CD4-positive, alpha-beta T cell treated with Interleukin-4 for 1 hour (primary cell): Measurements from ENCODE around the gene RTN4R.
A peak's percentile ranks its signal among the peaks of the same experiment; 100 is the strongest.

Experiments
- DNase-seq, 2 donors: peaks; one replicate each; pipeline ENCODE4 v3.0.0-alpha.2; 2020 to 2022

The RTN4R gene

GRCh38 chr22:20211997-20212753 is 55.9 kb downstream of the RTN4R start:
- DNase-seq, result no peak

GRCh38 chr22:20211409-20211996 is 56.6 kb downstream of the RTN4R start:
- no peak for DNase-seq

GRCh38 chr22:20210473-20211059 is 57.6 kb downstream of the RTN4R start:
- DNase-seq, result no peak

GRCh38 chr22:20209761-20210250 is 58.3 kb downstream of the RTN4R start:
- no peak for DNase-seq

DNA sequence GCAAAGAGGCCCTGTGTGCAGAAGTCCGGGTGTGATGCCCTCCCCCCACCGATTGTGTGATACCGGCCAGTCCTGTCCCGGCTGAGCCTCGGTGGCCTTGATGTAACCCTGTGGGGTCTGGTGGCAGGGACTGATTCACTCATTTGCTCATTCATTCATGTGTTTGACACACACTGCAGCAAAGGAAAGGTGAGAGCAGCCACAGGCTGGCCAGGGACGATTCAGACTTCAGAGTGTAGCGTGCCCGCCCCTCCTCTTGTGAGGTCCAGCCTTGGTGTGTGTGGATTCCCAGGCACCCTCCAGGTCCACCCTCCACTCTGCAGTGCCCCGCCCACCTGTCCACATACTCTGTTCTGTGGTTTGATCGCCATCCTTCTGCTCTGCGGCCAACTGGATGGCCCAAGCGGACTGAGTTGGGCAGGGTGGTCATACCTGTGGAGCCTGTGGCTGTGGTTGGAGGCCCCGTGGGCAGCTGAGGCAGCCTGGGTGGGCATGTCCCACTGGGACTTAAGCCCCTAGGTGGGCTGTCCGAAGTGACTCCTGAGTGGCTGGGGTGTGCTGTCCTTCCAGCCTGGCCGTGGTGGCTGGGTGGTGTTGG is 59.3 kb downstream of the RTN4R start:
- no peak for DNase-seq

- no peak for DNase-seq
These were observed 60.7 kb downstream of the RTN4R start for GRCh38 chr22:20207277-20208025.

DNA sequence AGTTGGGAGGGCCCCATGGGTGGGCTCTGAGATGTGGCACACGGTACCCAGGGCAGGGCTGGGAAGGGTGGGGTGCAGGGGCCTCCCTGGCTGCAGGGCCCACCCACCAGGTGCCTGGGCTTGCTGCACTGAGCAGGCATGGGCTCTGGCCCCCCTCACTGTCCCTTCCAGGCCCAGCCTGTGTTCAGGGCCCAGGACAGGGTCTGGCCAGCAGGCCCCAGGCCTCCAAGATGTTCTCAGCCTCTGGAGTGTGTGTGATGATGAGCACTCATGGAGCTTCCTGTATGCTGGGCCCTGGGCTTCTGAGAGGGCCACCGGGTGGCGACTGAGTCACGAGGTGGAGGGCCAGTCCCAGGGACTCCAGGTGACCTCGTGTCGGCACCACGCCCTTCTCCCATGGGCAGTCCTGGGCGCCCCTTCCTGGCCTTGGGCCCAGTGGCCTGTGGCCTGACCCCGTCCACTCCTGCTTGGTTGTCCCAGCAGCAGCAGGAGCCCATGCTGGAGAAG is 61.4 kb downstream of the RTN4R start:
- DNase-seq, result no peak

DNA sequence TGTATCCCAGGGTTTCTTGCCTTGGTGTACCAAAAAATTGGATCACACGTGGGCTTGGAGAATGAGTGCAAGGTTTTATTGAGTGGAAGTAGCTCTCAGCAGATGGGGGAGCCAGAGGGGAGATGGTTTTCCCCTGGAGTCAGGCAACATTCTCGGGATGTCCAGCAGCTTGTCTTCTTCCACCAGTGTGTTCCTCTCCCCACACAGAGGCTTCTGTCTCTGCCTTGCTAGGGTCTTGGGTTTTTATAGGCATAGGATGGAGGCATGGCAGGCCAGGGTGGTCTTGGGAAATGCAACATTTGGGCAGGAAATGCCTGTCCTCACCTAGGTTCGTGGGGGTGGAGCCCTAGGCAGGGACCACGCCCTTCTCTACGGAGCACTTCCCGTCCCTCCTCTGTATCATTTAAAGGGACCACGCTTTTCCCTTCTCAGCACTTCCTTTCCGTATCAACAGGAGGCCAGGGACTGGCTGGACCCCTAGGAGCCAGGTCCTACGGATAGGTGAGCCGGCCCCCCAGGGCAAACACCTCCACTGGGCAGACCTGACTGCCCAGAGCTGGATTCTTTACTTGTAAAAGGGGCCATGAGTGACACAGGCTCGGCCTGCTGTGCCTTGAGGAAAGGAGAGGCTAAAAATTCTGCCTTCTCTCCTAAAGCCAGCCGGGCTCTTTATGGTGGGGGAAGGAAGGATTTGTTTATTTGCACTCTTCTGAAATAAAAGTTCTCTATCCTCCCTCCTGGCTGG is 62.0 kb downstream of the RTN4R start:
- peak; percentile 75 for DNase-seq

DNA sequence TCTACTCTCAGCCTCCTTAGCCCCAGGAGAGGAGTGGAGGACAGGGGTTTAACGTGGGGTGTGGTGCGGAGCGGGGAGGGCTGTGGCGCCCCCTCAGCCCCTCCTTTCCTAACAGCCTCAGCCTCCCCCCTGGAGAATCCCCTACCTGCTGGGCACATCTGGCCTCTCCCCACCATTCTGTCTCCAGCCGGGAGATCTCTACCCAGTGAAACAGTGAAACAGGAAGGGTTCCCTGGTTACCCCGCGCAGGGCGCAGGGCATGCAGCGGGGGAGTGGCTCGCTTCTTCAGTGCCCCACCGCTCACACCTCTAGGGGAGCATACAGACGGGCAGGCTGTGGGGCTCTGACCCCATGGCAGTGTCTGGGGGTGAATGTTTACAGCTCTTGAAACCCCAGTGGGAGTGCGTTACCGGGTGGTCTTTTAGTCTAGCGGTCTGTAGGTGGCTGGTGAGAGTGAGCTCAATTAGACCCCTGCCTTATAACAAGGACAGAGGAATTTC is 62.6 kb downstream of the RTN4R start:
- no peak for DNase-seq

- DNase-seq, result no peak
These were observed 63.3 kb downstream of the RTN4R start for GRCh38 chr22:20204806-20205205.

GRCh38 chr22:20204311-20204710 is 63.8 kb downstream of the RTN4R start:
- DNase-seq, result no peak

- DNase-seq, result no peak
These were observed 64.4 kb downstream of the RTN4R start for GRCh38 chr22:20203552-20204201.

DNA sequence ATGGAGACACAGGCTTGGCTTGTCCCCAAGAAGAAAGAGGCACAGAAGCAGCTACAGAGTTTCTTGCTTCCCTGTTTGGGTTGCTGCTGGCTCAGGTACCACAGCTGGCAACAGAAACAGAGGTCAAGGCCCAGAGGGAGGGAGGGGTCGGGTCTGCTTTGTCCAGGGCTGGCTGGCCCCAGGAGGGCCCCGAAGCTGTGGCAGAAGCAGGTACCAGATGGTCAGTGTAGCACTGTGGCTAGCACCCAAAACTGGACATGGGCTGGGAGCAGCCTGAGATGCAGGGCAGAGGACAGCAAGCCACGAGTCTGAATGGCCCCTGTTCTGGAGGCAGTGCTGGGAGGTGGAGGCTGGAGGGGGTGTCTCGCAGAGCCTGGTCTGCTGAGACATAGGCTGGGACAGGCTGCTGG is 65.0 kb downstream of the RTN4R start:
- no peak for DNase-seq

- DNase-seq, result no peak
These were observed 66.2 kb downstream of the RTN4R start for GRCh38 chr22:20201837-20202392.

GRCh38 chr22:20199906-20200305 is 68.2 kb downstream of the RTN4R start:
- DNase-seq, result no peak

DNA sequence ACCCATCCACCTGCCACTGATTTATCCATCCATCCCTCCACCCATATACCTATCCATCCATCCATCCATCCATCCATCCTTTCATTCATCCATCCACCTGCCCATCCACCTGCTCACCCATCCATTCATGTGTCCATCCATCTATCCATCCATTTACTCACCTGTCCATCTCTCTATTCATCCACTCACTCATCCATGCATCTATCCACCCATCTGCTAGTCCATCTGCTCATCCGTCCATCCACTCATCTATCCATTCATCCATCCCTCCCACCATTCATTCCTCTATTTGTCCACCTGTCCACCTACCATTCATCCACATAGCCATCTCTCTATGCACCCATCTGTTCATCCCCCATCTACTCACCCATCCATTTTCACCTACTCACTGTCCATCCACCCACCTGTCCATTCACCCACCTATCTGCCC is 68.7 kb downstream of the RTN4R start:
- DNase-seq, result no peak

DNA sequence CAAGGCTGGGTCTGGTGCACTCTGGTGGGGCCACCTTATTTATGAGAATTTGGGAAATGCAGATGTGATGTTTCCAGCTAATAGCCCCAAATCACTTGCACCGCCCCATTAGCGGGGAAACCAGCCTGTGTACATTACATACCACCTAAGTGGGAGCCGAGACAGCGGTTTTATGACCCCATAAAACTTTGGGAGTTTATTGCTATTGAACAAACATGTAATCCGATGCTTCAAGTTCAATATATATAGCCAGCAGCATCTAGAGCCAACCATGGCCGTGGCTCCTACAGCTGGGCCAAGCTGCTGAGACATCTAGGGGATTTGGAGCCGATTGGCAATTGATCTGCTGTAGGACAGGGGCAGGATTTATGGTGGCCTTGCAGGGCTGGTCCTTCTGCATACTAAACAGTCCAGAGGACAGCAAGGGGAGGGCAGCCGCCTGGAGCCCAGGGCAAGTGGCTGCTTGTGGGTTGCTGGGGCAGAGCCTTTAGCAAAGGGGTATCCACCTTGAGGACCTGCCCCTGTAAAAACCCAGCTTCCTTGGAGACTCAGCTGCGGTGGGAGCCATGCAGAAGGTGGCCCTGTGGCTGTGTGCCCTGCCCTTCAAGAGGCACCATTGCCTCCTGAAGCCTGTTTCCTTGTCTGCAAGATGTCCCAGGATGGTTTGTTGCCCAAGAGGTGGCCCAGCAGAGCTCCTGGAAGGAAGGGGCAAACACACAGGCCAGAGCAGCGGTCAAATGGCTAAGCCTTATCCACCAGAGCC is 69.4 kb downstream of the RTN4R start:
- DNase-seq, result no peak

DNA sequence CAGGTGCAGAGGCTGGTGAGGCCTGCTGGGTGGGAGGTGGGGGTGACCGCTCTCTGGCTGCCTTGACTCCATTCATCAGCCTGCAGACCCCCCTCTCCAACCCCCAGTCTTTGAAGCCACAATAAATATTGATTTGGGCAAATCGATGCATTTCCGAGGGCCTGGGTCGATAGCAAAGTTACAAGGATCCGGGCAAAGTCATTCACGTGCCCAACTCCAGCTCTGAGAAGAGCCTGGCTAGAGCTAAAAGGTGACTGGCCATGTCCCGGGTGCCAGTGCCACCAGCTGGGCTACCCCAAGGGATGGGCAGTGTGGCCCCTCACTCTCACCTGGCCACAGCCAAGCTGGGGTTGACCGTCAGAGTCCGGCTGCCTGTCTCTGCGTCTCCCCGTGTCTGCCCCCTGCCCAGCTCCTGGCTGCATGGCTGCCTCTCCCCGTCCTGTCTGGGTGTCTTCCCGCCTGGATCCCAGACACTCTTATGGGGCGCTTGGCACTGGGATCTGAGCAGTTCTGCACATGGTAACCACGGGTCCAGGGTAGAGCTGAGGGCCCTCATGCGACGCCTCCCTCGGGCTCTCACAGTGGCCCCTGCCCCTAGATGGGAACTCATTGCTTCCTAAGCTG is 70.6 kb downstream of the RTN4R start:
- DNase-seq, result no peak

DNA sequence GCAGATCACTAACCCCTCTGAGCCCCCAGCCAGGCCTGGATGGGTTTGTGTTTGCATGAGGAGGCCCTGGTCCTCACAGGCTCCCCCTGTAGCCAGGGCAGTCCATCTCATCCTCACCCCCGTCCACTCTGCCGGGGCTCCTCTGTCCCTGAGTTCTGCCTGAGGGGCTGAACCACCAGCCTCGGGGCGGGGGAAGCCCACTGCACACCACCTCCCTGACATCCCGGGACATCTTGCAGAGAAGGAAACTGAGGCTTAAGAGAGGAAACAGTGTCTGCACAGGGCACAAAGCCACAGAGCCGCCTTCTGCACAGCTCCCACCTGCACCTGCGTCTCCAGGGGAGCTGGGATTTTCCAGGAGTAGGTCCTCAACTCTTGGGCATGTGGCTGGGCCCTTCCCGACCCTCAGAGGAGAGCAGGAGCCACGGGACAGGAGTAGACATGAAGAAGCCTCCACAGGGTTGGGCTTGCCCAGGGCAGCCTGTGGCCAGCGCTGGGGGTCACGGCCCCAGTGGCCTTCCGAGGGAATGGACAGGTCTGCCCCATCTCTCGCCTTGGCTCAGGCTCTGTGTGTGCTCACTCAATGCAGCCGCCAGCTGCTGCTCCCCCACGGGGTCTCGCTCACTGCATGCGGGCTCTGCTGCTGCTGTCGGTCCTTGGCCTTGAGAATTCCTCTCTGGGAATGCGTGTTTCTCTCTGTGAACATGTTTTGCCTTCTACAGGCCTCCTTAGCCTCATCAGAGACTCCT is 71.8 kb downstream of the RTN4R start:
- no peak for DNase-seq
